HG03460 (cell line): ENCODE results near the gene ARSA.
A peak's percentile ranks its signal among the peaks of the same experiment; 100 is the strongest.

Experiments
- ATAC-seq: cut with Tn5 transposase; IDR thresholded peaks from one replicate; pipeline ENCODE4 v1.9.1; 2021; ENCODE audit not compliant: unreplicated experiment

The ARSA gene

DNA sequence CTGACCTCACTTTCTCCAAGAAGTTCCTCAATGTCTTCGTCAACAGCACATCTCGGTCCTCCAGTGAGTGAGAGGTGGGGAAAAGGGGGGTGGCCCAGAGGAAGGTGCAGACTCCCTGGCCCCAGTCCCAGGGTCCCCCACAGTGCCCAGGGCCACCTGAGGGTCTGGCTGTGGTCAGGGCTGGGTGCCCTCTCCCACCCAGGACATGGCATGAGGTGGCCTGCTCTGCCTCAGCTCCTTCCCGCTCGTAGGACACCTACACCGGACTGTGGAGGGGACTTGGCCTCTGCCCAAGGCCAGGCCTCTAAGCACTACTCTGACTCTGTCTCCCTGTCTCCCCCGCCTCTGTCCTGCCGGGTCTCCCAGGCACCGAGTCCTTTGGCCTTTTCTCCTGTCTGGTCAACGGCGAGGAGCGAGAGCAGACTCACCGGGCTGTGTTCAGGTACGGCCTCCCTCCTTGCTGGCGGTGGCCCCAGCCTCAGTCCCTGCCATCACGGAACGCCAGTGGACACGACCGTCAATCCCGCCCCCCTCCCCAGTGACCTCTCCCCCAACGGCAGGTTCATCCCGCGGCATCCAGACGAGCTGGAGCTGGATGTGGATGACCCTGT, 22.8 kb downstream of the ARSA start:
- no peak for ATAC-seq

DNA sequence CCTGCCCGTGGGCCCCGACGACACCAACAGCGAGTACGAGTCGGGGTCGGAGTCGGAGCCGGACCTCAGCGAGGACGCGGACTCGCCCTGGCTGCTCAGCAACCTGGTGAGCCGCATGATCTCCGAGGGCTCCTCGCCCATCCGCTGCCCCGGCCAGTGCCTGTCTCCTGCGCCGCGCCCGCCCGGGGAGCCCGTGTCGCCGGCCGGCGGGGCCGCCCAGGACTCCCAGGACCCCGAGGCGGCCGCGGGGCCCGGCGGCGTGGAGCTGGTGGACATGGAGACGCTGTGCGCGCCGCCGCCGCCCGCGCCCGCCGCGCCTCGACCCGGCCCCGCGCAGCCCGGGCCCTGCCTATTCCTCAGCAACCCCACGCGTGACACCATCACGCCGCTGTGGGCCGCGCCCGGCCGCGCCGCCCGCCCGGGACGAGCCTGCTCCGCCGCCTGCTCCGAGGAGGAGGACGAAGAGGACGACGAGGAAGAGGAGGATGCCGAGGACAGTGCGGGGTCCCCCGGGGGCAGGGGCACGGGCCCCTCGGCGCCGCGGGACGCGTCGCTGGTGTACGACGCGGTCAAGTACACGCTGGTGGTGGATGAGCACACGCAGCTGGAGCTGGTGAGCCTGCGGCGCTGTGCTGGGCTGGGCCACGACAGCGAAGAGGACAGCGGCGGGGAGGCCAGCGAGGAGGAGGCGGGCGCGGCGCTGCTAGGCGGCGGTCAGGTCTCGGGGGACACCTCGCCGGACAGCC, 23.5 kb downstream of the ARSA start:
- no peak for ATAC-seq

DNA sequence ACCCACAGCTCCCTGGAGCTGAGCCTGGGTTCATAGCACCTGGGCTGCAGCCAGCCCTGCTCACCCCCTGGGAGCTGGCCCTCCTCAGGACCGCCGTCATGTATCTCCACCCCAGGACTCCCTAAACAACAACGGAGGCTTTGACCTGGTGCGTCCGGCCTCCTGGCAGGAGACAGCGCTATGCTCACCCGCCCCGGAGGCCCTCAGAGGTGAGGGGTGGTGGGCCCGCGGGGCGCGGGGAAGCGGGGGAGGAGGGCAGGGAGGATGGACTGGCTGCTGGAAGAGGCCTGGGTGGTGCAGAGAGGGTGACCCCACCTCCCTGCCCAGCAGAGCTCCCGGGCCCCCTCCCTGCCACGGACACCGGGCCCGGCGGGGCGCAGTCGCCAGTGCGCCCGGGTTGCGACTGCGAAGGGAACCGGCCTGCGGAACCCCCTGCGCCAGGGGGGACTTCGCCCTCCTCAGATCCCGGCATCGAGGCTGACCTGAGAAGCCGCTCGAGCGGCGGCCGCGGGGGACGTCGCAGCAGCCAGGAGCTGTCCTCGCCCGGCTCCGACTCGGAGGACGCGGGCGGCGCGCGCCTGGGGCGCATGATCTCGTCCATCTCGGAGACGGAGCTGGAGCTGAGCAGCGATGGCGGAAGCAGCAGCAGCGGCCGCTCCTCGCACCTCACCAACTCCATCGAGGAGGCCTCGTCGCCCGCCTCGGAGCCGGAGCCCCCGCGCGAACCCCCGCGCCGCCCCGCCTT, 24.3 kb downstream of the ARSA start:
- ATAC-seq, result no peak

DNA sequence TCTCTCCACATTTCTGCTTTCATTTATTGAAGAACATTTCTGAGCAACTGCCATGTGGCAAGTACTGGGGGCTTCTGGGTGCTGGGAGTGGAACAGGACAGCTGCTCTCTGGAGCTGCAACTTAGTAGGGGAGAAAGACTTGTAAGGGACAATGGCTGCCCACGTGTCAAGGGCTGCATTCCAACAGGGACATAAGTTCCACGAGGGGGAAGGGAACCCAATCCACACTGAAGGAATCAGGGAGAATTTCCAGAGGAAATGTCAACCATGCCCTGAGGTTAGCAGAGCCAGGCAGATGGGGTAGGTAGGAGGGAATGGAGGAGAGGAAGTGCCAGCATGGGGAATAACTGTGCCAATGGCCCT, 25.6 kb downstream of the ARSA start:
- no peak for ATAC-seq

DNA sequence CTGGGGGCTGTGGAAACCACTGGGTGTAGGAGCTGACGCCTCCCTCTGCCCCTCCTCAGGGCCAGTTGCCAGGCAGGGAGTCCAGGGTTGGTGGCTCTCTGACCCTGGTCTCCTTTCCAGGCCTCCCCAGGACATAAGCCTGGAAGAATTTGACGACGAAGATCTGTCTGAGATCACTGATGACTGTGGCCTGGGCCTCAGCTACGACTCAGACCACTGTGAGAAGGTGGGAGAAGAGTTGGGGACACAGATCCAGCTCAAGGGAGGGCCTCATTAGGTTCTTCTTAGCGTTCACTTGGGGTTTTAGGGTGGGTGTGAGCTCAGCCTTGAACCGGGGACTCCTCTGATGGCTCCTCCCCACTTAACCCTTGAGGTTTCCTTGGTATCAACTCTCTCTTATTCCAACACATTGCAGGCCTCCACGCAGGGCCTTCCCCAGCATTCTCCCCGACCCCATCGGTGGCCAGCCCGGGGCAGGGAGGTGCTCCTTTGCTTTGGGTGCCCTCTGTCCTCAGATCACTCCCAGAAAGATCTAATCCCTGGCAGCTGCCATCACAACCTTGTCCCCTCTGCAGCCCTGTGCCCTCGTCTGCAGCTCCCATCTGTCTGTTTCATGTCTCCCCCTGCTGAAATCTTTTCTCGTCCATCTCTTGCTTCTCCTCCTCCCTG, 26.1 kb downstream of the ARSA start:
- no peak for ATAC-seq

DNA sequence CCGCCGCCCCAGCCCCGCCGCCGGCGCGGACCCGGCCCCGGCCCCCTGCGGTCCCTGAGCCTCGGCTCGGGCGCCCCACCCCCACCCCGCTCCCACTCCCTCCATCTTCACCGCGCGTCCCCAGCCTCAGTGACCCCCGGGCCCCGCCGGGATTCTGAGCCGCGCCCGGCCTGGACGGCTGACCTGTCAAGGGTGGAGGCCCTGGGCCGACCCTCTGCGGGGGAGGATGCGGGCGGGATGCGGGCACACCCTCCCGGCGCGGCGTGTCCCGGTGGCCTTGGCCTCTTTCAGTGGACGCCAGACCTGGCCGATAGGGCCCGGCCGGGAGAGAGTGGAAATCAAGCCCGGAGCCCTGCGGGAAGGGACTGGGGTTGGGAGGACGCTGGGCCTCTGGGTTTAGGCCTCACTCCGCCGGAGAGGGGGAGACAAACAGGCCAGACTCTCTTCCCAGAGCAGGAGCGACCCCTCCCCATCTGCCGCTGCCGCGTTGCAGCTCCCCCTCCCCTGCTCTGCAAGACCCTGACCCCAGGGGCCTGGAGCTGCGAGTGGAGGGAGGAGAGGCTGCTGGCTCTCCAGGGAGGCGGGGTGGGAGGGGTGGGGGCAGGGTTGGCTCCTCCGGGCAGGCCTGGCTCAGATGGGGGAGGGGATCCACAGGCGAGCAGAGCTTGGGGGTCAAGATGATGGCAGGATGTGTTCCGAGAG, 26.8 kb downstream of the ARSA start:
- no peak for ATAC-seq

DNA sequence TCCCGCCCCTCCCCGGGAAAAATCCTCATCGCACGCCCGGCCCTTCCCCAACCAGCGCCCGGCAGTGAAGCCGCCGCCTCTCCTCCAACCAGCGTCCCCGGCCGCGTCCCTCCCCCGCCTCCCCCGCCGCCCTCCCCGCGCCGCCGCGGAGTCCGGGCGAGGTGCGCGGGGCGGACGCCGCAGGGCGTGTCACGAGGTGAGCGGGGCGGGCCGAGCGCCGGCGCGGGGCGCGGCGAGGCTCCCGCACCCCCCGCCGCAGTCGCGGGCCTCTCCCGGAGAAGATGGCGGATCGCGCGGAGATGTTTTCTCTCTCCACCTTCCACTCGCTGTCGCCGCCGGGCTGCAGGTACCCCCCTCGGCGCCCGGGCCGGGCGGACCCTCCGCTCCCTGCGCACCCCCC, 27.4 kb downstream of the ARSA start, which contains the start of gene MAPK8IP2:
TSS of gene MAPK8IP2 (plus strand) at position 256 of the 400 bp plus-strand sequence. CDS start at position 282, 26 bp downstream.
- ATAC-seq, result no peak

DNA sequence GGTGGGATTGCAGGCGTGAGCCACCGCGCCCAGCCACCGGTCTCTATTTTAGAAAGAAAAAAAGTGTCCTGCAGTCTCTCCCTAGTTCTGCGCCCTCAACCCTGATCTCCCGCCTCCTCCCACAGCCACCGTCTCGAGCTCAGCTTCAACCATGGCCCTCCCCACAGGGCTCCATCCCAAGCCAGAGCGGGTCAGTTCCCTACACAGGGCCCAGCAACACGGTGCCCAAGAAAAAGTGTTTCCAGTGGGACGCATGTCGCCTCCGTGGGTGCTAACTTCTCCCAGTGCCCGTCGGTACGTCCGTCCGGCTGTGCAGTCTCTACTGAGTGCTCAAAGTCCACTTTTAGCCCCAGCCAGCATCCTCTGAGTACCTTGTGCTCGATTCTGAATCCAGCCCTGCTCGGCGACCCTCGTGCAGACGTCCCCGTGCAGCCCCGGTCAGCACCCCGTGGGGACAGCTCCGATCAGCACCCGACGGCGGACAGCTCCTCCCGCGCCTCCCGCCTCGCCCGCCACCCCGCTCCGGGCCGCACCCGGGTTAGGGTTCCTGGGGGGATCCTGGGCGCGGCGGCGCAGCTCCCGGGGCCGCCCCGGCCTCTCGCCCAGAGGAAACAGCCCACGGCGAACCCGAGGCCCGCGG, 28.0 kb downstream of the ARSA start:
- no peak for ATAC-seq

DNA sequence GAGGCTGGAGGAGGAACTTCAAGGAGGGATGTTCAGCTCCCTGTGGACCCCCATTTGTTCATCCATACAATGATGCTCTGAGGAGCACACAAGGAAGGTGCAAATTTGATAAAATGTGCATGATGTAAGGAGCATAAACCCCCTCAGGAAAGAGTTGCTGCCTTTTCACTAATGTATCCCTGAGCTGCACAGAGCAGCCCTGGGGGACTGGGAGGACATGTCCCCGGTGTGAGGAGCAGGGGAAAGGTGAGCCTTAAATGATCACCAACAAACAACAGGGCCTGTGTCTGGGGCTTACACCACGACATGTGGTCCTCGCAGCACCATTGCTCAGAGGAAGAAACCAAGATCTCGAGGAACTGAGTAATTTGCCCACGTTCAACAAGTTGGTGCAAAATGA, 30.9 kb downstream of the ARSA start:
- ATAC-seq, result no peak

DNA sequence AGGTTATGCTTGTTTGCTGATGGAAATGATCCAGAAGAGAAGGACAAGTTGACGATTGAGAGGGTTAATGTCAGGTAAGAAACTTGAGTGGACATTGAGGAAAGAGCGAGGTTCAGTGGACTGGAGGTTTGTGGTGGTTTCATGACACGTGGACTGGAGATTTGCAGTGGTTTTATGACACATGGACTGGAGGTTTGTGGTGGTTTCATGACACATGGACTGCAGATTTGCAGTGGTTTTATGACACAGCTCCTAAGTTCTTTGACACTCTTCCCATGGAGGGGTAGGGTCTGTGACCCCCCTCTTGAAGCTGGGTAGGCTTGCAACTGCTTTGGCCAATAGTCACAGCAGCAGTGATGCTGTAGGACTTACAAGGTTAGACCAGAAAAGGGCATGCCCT, 32.8 kb downstream of the ARSA start:
- ATAC-seq, result no peak

DNA sequence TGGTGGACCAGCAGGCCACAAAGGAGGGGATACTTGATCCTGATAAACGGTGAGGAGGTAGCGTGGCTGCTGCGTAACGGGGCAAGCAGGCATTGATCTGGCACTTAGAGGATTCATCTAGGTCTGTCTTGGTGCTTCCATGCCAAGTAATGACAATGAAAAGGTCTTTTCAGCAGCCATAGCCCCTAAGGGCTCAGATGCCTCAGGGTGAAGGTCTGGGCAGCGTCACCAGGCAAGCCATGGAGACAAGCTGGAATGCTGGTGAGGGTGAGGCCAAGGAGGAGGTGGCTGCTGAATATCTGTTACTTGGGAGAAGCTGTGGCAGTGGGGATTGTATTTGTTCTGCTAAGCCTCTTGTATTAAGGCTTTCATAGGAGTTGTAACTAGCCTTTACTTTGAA, 40.5 kb downstream of the ARSA start:
- ATAC-seq, result no peak

DNA sequence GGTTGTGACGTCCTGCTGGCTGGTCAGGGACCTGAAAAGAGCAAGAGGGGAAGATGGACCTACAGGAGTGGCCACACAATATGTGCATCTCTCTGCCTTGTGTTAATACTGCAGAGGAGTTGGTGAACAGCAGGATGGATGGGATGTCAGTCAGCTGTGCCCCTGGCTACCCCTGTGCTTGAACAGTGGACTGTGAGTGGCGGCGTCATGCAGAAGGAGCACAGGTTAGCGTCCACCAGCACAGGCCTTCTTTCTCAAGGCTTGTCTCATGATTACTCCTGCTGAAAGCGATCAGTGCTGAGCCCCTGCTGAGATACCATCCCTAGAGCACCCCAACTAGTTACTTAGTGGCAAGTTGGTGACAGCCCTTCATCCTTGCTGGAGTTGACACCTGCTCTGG, 41.5 kb downstream of the ARSA start:
- ATAC-seq, result no peak

DNA sequence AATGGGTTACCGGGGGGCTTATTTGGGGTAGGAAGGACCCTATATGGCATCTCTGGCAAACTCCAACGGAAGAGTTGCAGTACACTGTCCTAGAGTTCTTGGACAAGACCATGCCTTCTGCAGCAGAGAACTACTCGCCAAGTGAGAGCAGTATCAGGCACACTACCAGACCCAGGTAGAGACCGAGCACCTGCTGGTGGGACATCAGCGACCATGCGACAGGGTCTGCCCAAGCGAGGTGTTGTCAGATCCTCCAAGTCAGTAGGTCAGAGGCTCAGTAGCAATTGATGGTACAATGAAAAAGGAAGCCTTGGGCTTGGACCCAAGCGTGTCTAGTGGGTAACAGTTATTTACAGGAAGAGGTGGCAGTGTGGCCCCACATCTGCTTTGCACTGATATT, 42.2 kb downstream of the ARSA start:
- no peak for ATAC-seq

DNA sequence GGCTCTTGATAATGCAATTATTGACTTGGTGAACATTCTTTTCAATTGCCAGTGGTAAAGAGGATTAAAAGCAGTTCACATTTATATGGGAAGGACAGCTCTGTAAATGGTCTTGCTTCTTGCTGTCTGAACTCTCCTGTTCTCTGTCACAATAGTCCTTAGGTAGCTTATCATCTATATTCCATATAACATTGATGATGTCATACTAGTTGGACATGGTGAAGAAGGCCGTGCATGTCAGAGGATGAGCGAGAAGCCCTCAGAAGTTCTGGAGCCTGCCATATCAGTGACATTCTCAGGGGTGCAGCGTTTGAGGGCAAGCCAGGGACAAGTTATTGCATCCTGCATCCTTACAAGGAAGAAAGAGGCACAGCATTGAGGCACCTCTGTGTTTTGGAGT, 42.7 kb downstream of the ARSA start:
- ATAC-seq, result no peak

DNA sequence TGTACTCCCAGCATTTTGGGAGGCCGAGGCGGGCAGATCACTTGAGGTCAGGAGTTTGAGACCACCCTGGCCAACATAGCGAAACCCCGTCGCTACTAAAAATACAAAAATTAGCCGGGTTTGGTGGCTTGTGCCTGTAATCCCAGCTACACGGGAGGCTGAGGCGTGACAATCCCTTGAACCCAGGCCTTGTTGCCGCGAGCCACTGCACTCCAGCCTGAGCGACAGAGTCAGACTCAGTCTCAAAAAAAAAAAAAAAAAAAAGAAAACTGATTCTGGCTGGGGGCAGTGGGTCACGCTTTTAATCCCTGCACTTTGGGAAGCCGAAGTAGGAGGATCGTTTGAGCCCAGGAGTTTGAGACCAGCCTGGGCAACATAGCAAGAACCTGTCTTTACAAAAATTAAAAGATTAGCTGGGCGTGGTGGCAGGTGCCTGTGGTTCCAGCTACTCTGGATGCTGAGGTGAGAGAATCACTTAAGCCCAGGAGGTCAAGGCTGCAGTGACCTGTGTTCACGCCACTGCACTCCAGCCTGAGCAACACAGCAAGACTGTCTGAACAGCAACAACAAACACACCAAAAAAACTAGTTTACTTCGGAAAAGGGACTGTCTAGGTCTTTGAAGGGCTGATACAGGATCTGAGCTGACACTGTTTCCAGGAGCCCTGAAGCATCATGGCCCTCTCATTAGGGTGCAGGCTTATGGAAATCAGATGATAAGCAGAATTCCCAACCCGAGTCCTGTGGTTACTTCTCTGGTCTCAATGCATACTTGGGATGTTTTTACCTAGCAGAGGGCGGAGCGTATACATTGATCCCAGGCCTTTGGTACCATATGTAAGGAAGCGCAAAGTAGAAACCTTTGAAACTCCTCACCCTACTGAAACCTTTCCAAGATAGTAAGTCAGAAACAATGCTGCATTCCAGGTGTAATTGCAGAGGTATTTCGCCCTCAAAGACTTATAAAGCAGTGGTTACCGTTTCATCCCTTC, 43.6 kb downstream of the ARSA start:
- ATAC-seq, result no peak

DNA sequence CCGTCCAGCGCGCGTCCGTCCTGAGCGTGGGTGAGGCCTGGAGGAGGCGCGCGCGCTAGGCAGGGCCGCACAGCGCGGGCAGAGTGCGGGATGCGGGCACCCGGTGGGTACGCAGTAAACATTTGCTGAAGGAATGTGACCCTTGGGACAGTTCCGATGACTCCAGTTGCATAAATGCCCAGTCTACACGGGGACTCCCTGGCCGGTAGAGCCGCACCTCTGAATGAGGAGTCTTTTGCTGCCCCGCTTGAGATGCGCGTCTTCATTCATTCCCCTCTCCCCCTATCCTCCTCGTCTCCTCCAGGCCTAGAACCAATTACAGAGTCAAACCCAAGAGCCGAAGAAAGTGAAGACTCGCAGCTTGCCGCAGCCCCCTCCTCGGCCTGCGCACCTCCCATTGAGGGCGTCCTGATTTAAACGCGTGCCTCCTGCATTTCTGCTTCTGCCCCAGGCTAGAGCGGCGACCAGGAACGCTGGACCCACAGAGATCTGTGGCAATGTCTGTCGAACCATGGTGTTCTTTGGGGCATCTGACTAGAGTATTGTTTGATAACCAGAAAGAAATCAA, 44.6 kb downstream of the ARSA start:
- ATAC-seq, result peak; percentile 27

DNA sequence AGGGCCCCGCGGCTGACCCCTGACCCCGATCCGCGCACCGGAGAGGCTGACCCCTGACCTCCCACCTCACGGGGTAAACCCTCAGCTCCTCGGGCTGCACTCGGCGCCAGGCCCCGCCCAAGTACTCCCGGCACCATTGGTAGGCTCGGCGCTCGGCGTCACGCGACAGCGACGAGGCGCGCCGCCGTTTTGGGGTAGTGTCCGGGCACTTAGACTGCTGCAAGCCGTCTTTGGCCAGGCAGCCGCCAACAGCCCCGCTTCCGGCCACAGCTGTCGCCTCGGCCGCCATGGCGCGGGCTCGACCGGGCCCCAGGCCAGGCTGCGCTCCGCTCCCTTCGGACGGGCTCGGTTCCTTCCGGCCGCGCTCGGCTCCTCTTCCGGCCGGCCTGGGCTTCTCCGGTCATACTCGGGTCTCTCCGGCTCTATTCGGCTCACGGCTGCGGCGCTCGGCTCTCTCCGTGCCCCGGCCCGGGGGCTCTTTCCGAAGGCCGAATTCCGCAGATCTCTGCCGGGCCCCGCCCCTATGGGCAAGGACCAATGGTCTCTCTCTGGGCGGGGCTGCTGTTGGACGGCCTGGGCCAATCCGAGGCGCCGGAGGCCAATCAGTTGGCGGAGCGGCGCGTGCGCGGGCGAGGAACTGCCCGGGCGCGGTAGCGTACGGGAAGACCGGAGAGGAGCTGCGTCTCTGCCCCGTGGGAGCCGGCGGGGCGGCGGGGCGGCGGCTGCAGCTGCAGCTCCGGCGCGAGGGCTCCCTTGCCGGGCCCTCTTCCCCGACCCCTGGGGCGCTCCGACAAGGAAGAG, 45.3 kb downstream of the ARSA start, which contains the start of gene CHKB:
TSS of gene CHKB (minus strand) at position 357 of the 801 bp plus-strand sequence. CDS start at position 289, 68 bp downstream.
- ATAC-seq, result peak; percentile 83

DNA sequence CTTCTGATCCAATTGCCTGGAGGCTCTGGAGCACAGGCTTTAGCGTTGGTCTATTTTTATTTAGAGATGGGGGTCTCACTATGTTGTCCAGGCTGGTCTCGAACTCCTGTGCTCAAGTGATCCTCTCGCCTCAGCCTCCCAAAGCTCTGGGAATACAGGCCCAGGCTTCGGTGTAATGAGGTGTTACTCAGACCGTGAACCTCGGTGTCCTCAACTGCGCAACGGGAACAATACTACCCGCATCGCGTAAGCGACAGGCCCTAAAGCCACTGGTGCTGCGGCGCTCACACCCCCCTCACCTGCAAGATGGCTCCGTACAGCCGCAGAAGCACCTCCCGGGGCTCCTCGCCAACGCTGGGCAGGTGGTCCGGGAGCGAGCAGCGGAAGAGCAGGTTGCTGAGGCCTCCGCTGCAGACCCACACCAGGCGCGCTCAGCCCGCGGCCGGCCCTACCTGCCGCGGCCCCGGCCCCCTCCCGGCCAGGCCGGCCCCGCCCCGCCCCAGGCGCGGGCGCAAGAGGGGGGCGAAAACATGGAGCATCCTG, 45.9 kb downstream of the ARSA start:
- ATAC-seq, result no peak
